HS-27A (cell line): ENCODE results near the gene SPOCK2.
"Not testable (repeated sequence)": the region's sequence is repeated elsewhere in the genome, so short reads cannot be mapped to it uniquely, and the experiment has no call there.

ENCODE experiments used
- DNase-seq: peaks from one replicate; pipeline ENCODE4 v3.0.0-alpha.2; 2012; ENCODE audit warnings: low read depth, missing footprints

The SPOCK2 gene

GRCh38 chr10:72087969-72088888 lies at the start of gene SPOCK2:
Gene SPOCK2, minus strand, starts transcription at chr10:72088551. Its CDS starts 223 bp downstream, at chr10:72088328.
- no peak for DNase-seq

- no peak for DNase-seq
These were observed 49.2 kb upstream of the SPOCK2 start for GRCh38 chr10:72137583-72137982.

- not testable (repeated sequence) for DNase-seq
These were observed 47.9 kb upstream of the SPOCK2 start for GRCh38 chr10:72136225-72136624.

GRCh38 chr10:72134785-72135767 lies 46.7 kb upstream of the SPOCK2 start:
- no peak for DNase-seq

- peak; percentile 12 for DNase-seq
These were observed 45.2 kb upstream of the SPOCK2 start for GRCh38 chr10:72133517-72133916.

GRCh38 chr10:72132854-72133253 lies 44.5 kb upstream of the SPOCK2 start:
- DNase-seq: no peak

GRCh38 chr10:72127571-72127970 lies 39.2 kb upstream of the SPOCK2 start:
- DNase-seq: no peak

- no peak for DNase-seq
These were observed 38.5 kb upstream of the SPOCK2 start for GRCh38 chr10:72126872-72127232.

- peak; percentile 3 for DNase-seq
These were observed 38.0 kb upstream of the SPOCK2 start for GRCh38 chr10:72126184-72126871.

GRCh38 chr10:72124989-72125388 lies 36.6 kb upstream of the SPOCK2 start:
- no peak for DNase-seq

- no peak for DNase-seq
These were observed 36.0 kb upstream of the SPOCK2 start for GRCh38 chr10:72124381-72124780.

GRCh38 chr10:72123616-72124015 lies 35.3 kb upstream of the SPOCK2 start:
- no peak for DNase-seq

GRCh38 chr10:72122221-72122620 lies 33.9 kb upstream of the SPOCK2 start:
- no peak for DNase-seq

- DNase-seq: no peak
These were observed 33.0 kb upstream of the SPOCK2 start for GRCh38 chr10:72121389-72121788.

GRCh38 chr10:72116372-72116771 lies 28.0 kb upstream of the SPOCK2 start:
- no peak for DNase-seq

GRCh38 chr10:72114706-72115450 lies 26.5 kb upstream of the SPOCK2 start:
- DNase-seq: no peak

GRCh38 chr10:72110673-72111401 lies 22.5 kb upstream of the SPOCK2 start:
- no peak for DNase-seq

GRCh38 chr10:72109636-72110157 lies 21.3 kb upstream of the SPOCK2 start:
- DNase-seq: no peak

GRCh38 chr10:72108830-72109635 lies 20.7 kb upstream of the SPOCK2 start:
- DNase-seq: no peak

GRCh38 chr10:72108004-72108370 lies 19.6 kb upstream of the SPOCK2 start:
- DNase-seq: not testable (repeated sequence)
